Stimulated activated CD8-positive, alpha-beta memory T cell treated with anti-CD3 and anti-CD28 coated beads, Interleukin-2, amount 100 ng/mL, for 48 hours (primary cell): ENCODE measurements around the gene PPT2.

Experiments
- DNase-seq, 2 donors: peaks; one replicate each; pipeline ENCODE4 v3.0.0-alpha.2; 2020; ENCODE audit warnings: low read depth in 2 of 2

The PPT2 gene

DNA sequence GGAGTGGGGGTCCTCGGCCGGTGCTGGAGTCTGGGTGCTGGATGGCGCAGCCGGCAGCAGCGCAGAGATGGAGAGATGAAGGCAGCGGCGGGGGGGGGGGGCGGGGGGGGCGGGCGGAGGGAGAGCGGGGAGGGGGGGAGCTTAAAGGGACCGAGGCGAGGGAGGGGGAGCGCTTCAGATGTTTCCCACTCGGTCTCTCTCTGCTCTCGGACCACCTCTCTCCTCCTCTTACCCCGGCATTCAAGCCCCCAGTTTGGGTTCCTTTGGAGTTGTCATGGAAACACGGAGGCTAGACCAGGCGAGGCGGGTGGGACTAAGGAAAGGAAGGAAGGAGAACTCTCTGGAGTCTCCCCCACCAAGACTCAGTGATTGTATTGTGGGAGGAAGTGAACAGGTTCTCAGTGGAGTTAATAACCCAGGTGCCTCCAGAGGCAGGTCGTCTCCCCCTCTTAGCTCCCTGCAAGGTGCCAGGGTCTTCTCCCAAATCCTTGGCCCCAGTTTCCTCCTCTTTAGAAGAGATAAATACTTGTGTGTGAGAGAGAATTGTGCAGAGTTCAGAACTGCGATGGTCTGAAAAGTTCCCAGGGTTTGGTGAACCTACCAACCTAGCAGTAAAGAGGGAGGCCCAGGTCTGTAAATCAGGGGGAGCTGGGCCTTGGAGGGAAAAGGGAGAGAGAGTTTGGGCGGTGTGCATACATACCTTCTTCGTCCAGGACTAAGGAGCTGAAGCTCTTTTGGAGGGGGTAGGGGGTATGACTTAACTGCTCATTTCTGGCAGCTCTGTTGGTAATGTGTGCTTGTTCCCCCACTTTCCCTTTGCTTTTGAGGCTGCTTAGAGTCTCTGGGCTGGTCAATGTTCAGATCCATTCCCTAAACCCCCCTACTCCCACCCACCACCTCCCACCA, 1.8 kb upstream of the PPT2 start, which contains the start of gene PRRT1:
PRRT1 (minus strand) TSS at position 77 of the 906 bp plus-strand sequence. CDS start 112 bp downstream, outside the sequence.
- DNase-seq: no peak

DNA sequence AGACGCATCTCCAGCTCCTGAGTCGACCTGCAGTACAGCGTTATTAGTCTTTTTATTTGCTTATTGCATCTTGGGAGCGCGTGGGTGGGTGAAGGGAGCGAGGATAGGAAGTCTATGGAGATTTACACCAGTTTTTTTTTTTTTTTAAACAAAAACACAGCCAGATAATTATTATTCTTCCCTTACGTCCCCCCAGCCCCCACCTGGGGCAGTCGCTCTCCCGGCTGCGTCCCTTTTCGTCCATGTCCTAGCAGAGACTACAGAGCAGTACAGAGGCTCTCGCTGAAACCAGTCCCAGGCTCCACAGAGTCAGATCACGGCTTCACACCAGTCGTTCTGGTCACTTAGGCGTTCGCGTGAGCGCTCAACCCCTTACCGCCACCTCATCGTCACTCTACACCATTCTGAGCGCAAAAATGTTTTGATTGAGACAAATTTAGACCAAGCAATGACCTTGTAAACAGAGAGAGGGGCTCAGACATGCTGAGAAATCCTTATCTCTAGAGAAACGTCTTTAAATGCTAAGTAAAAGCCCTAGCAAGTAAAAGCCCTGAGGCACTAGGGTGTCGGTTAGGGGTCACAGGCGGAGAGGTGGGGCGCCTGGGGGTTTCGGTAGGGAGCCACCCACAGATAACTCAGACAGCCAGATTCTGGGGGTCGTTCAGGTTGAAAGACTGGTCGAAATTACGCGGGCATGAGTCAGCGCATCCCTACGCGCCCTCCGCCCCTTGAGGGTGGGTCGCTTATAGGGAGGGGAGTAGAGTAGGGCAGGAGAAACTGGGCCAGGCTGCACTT, 975 bp upstream of the PPT2 start:
- DNase-seq: no peak

DNA sequence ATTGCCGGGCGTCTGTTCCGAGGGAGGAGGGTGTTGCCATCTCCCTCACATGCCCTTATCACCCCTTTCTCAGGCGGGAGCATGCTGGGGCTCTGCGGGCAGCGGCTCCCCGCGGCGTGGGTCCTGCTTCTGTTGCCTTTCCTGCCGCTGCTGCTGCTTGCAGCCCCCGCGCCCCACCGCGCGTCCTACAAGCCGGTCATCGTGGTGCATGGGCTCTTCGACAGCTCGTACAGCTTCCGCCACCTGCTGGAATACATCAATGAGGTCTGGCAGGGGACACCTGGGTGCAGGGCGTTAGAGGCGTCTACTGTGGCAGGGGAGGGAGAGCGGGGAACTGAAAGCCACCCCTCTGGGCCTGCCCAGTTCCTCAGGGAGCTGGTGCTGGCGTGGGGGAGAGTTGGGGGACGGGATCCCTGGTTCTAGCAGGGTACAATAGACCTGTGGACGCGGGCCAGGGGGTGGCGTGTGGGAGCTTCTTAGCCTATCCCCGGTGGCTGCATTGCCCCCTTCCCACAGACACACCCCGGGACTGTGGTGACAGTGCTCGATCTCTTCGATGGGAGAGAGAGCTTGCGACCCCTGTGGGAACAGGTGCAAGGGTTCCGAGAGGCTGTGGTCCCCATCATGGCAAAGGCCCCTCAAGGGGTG, 697 bp downstream of the PPT2 start:
- no peak for DNase-seq

DNA sequence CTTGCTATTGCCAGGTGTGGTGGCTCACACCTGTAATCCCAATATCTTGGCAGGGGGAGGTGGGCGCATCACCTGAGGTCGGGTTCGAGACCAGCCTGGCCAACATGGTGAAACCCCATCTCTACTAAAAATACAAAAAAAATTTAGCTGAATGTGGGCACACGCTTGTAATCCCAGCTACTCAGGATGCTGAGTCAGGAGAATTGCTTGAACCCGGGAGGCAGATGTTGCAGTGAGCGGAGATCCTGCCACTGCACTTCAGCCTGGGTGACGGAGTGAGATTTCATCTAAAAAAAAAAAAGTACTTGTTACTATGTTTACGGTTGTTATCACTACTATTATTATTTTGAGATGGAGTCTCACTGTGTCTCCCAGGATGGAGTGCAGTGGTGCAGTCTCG, 3.0 kb downstream of the PPT2 start:
- DNase-seq: no peak

DNA sequence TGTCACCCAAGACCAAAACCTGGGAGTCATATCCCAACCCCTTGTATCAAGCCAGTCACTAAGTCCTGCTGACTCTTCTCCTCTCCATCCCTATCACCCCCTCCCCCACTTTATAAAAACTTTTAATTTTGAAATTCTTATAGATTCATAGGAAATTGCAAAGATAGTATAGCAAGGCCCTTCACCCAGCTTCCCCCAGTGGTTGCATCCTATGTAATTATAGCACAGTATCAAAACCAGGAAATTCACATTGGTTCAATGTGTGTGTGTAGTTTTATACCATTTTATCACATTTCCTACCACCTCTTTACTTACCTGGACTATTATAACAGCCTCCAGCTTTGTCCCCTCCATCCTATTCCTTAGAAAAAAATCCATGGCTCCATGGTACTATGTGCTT, 4.1 kb downstream of the PPT2 start:
- DNase-seq: no peak

DNA sequence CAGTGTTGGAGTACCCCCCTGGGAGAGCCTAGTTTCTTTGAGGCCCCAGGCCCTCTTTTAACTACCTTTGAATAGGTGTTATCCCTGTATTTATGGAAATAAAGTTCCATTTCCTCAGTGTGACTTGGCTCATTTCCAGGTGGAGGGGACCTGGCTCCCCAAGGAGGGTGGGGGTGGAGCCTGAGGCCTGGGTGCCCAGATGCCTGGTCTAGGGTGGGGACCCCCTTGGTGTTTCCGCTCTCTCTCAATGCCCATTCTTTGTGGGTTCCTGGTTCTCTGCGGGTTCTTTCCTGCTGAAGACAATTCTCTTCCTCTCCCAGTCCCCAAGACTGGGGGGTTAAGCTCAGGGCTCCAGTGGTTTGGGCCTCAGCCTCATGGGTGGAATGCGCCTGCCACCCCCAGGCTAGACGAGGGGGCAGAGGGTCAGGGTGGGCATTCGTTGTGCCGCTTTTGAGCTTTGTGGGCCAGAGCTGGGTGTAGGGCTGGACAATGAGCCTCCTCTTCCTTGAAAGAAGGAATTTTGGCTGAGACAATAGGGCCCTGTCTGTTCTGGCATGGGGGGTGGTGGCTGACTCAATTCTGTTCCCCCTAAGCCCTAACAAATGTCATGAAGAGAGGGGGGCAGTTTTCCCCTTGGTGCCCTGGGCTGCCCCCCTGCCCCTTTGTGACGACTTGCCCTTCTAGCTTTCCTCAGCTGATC, 9.8 kb downstream of the PPT2 start:
- DNase-seq: no peak

DNA sequence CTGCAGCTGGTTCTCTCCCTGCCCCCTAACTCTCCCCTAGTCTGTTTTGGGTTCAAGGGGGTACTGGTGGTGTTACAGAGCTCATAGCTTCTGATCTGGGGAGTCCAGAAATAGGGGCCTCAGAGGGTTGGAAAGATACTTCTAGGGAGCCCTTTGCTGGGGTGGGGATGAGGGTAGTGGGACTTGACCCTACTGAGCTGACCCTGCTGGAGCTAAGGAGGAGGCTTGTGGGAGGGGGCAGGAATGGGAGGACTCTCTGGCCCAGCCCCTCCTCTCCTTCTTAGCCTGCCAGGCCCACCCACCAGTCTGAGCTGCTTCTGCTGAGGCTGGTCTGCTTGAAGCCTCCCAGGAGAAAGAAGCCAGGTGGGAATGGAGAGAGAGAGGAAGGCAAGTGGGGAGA, 10.4 kb downstream of the PPT2 start, which contains the start of gene EGFL8:
EGFL8 (plus strand) TSS at position 301 of the 400 bp plus-strand sequence. CDS start 1,571 bp downstream, outside the sequence.
- DNase-seq: no peak

DNA sequence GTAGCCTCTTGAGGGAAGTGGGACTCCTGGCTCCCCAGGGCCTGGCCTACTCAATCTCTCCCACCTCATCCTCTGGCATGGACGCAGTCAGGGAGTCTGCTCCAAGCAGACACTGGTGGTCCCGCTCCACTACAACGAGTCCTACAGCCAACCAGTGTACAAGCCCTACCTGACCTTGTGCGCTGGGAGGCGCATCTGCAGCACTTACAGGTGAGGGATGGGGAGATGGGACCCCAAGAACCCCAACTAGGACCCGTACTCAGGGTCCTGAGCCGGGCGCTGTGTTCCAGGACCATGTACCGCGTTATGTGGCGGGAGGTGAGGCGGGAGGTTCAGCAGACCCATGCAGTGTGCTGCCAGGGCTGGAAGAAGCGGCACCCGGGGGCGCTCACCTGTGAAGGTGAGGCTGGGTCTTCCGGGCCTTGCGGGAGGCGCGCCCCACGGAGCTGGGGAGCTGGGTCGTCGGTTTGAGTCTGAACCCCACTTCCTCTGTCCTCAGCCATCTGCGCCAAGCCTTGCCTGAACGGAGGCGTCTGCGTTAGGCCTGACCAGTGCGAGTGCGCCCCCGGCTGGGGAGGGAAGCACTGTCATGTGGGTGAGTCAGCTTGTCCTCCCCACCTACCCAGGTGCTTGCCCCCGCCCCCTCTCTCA, 12.6 kb downstream of the PPT2 start:
- DNase-seq: no peak

DNA sequence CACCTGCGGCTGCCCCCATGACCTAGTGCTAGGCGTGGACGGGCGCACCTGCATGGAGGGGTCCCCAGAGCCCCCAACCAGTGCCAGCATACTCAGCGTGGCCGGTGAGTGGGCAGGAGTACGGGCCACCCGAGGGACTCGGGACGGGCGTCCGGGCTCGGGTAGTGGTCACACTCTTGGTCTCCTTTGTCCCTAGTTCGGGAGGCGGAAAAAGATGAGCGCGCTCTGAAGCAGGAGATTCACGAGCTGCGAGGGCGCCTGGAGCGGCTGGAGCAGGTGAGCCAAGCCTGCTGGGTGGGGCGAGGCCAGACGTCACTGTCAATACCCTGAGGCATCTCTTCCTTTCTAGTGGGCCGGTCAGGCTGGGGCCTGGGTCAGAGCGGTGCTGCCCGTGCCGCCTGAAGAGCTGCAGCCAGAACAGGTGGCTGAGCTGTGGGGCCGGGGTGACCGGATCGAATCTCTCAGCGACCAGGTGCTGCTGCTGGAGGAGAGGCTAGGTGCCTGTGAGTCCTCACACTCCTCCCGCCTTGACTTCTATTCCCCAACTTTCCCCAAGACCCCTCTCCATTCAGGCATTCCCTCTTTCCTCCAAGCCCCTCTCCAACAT, 13.3 kb downstream of the PPT2 start:
- DNase-seq: no peak

DNA sequence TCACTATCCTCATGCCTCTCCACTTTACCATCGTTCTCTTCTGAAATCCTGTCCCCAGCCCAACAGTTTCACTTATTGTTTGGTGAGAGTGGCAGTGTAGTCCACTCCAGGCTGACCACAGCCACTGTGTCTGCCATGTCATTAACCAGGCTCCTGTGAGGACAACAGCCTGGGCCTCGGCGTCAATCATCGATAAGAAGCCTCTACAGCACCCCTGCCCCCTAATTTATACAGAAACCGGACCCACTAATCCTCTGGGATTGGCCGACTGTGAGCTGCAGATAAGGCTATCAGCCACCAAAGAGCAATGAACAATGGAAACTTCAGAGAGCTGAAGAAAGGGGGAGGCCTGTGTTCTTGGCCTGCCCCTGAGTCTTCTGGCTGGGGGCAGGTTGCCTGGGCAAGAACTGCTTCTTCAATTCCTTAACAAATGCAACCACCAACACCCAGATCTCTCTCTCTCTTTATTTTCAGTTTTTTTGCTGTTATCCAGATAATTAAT, 13.9 kb downstream of the PPT2 start:
- no peak for DNase-seq

DNA sequence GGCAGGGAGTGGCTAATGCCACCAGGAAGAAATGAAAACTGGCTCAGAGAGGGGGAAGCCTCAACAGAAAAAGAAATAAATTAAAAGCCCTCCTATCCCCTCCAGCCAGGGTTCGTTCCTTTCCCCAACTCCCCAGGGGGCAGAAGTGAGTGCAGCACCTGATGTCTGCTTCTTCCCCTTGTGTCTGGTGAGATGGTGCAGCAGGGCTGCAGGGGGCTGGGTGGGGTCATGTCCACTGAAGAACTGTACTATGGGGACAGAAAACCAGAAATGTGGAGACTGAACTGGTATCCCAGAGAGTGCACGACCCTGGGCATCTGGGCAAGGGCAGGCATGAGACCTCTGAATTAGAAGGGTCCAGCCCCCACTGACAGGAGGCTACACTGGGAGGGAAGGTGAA, 14.4 kb downstream of the PPT2 start:
- DNase-seq: no peak

DNA sequence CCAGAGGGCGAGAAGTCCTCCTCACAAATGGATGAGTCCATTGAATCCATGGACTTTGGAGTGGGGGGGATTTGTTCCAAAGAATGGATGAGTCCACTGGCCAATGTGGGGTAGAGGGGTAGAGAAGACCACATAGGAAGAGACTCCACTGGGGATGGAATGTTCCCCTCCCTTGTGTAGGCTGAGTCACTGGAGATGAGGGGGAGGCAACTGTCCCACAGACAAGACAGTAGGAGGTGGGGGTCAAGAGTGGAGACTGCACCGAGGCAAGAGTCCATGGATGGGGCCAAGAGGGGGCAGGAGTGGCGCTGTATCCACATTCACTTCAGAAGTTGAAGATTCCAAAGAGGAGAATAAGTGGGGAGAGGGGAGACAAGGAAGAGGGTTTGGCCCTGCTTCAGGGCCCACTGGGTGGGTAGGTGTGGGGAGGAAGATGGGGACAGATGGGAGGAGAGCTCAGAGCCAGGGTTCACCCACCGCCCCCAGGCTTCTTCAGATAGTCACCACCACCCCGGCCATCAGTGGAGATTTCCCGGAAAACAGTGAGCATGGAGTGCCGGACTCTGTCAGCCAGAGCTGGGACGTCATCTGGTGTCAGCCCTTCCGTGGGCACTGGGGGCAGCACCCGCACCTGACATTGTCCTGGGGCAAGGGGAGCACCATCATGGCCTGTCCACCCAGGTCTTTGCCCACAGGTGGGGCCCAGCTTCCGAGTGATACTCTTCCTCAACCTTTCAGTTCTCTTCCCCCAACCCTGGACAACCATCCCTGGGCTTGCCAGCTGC, 15.1 kb downstream of the PPT2 start:
- no peak for DNase-seq

DNA sequence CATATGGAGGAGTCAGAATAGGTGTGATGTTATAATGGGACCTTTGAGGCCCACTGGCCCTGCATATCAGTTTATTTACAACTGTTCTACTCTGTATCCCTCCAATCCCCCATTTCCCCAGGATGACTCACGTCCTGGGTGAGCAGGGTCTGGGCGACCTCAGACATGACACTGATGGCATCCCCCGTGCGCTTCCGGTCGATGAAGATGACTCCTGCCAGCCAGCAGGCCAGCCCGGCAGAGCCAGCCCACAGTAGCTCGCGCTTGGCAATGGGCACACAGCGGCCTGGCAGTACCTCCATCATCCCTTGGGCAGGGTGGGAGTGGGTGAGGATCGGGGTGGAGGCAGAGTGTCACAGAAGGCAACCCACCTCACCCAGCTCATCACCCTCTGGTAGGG, 16.4 kb downstream of the PPT2 start:
- DNase-seq: no peak

DNA sequence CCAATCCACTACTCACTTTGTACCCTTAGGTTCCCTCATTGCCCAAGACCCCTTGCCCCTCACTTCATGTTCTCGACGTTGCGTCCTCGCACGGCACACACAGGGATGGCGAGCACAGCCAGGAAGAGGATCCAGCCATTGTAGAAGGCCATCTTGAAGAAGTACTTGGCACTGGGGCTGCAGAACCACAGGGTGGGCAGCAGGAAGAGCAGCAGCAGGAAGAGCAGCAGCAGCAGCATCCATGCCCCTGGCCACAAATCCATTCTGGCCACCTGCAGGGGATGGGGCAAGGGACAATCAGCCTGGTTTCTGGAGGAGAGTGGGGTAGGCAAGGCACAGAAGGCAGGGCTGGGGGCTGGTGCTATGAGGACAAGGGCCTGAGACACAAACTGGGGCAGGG, 17.3 kb downstream of the PPT2 start:
- no peak for DNase-seq

DNA sequence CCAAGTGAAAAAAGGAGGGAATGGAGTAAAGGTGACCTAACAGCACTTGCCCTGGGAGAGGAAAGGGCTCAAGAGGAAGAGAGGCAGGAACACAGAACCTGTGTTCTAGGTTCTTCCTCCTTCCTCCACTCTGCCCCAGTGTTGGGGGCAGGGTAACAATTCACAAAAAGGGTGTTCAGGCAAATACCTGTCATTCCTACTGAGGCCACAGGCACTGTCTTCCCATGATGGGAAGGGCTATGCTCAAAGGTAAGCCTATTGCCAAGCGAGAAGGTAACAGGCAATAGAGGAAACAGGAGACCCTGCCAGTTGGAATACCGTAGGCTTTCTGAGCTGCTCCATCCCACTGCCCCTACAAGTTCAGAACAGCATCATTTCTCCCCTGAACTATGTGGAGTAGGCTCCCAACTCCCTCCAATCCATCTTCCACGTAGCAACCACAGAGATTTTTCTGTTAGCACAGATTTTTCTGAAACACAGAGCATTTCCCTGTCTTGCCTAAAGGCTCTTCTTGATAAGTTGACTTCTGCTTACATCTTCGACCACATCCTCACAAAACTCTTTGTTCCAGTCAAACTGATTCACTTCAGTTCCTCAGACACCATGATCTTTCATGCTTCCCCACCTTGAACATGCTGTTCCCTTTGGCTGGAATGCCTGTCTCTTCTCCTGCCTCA, 19.2 kb downstream of the PPT2 start:
- DNase-seq: no peak

DNA sequence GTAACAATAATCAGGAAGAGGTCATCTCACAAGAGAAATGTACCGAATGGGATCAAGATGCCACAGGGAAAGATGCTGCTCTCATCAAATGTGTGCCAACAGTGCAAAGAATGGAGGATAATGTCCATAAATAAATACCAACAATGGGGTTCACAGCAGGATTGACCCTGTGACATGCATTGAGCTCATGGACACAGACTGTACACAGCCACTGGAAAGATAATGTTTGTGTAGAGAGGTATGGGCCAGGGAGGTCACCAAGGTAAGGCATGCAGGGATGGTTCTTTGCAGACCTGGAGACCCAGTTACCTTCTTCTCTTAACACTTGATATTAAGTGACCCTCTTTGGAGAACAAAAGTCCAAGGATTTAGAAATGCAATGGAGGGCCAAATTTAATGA, 20.5 kb downstream of the PPT2 start:
- no peak for DNase-seq

DNA sequence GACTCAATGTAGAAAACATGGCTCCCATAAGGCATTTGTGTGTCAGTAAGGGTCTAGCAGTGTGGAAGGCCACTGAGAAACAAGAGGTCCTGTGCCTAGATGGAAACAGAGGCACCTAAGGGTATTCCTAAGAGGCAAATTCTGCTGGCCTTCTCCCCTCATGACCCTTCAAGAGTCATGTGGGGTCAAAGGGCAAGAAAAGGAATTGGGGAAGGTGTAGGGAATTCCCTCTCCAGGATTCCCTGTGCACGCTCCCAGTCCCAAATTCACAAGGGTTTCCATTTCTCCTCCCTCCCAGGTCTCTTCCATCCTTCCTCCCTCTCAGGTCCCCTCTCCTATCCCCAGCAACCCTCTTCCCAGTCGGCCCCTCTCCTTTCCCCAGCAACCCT, 21.4 kb downstream of the PPT2 start:
- DNase-seq: no peak

DNA sequence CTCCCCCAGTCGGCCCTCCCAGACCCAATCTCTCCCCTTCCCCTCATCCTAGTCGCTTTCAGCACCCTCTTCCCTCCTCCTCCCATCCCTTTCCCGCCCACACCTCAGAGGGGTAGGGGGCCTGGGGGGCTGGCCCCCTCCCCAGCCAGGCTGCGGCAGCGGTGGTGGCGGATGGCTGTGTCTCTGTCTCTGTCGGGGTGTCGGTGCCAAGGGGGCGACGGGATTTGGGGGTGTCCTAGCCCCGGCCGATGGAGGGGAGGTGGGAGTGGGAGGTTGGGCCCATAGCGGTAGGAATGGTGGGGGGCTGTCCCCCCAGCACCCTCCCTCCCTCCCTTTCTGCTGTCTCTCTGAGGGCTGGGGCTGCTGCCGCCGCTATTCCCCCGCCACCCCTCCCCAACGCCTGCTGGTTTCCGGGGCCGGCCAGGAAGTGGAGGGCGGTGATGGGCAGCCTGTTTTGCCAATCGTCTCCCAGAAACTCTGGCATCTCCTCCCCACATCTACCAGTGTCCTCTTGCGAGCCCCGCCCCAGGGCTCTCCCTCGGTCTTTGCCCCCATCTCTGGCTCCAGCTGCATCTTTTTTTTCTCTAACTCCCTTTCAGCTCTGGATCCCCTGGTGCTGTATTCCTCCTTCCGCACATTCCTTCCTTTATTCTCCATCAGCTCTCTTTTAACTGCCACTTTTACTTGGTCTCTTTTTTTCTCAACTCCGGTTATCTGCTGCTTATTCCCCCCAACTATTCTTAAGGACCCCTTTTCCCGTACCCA, 22.0 kb downstream of the PPT2 start, which contains the start of gene AGPAT1:
AGPAT1 (minus strand) TSS at position 374 of the 765 bp plus-strand sequence. CDS start 4,588 bp downstream, outside the sequence.
- DNase-seq: peak; percentile 91 to 97
